ENCODE data around the gene AKIRIN1.
"Not testable (repeated sequence)": the region's sequence is repeated elsewhere in the genome, so short reads cannot be mapped to it uniquely, and the experiment has no call there.

Gene AKIRIN1

GRCh38 chr1:38990738-38991637 lies at the start of gene AKIRIN1:
Gene AKIRIN1 (plus strand): TSS chr1:38991276. CDS start chr1:38991381, 105 bp downstream.
- DNase-seq: peak; percentile 97 to 98

GRCh38 chr1:38941527-38942019 lies 49.5 kb upstream of the AKIRIN1 start, which contains the start of gene RHBDL2:
Gene RHBDL2 (minus strand): TSS chr1:38941830. CDS start chr1:38919212, 22,618 bp downstream.
- DNase-seq: no peak

GRCh38 chr1:38942664-38943428 lies 48.2 kb upstream of the AKIRIN1 start:
- no peak for DNase-seq

GRCh38 chr1:38944547-38944946 lies 46.5 kb upstream of the AKIRIN1 start:
- no peak for DNase-seq

GRCh38 chr1:38950553-38950952 lies 40.5 kb upstream of the AKIRIN1 start:
- DNase-seq: no peak

- no peak for DNase-seq
These were observed 37.6 kb upstream of the AKIRIN1 start for GRCh38 chr1:38953433-38953860.

- no peak for DNase-seq
These were observed 32.1 kb upstream of the AKIRIN1 start for GRCh38 chr1:38958967-38959366.

- DNase-seq: no peak
These were observed 29.0 kb upstream of the AKIRIN1 start for GRCh38 chr1:38962113-38962512.

- no peak for DNase-seq
These were observed 28.5 kb upstream of the AKIRIN1 start for GRCh38 chr1:38962560-38962959.

- DNase-seq: peak in 1 of 2 donors; percentile 23
These were observed 26.9 kb upstream of the AKIRIN1 start for GRCh38 chr1:38964140-38964548.

GRCh38 chr1:38973145-38973544 lies 17.9 kb upstream of the AKIRIN1 start:
- not testable (repeated sequence) for DNase-seq

- no peak for DNase-seq
These were observed 17.2 kb upstream of the AKIRIN1 start for GRCh38 chr1:38973659-38974437.

GRCh38 chr1:38977399-38978244 lies 13.5 kb upstream of the AKIRIN1 start:
- DNase-seq: peak; percentile 60 to 80

GRCh38 chr1:38978245-38978542 lies 12.9 kb upstream of the AKIRIN1 start:
- DNase-seq: not testable (repeated sequence)

GRCh38 chr1:38979380-38979779 lies 11.7 kb upstream of the AKIRIN1 start:
- DNase-seq: not testable (repeated sequence)

GRCh38 chr1:38989979-38990378 lies 1.1 kb upstream of the AKIRIN1 start:
- DNase-seq: no peak

GRCh38 chr1:38990386-38990737 lies 714 bp upstream of the AKIRIN1 start:
- DNase-seq: no peak

- no peak for DNase-seq
These were observed 749 bp downstream of the AKIRIN1 start for GRCh38 chr1:38991638-38992411.

GRCh38 chr1:38992412-38993111 lies 1.5 kb downstream of the AKIRIN1 start:
- DNase-seq: no peak

GRCh38 chr1:38994196-38994595 lies 3.1 kb downstream of the AKIRIN1 start:
- DNase-seq: no peak
